ENCODE data around the gene TMEM234.

The TMEM234 gene

DNA sequence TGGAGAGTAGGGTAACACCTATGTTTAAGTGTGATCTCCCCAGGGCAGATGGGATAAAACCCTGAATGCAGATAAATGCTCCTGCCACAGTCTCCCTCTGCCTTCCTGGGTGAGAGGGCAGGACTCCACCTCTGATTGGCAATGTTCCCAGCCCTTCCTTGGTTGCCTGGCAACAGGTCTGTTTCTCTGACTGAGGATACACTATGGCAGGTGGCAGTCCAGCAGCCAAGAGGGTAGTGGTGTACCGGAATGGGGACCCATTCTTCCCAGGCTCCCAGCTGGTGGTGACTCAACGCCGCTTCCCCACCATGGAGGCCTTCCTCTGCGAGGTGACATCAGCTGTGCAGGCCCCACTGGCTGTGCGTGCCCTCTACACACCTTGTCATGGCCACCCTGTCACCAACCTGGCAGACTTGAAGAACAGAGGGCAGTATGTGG lies 13.2 kb downstream of the TMEM234 start, which contains the start of gene DCDC2B:
Gene DCDC2B, plus strand, starts transcription at position 199 of the 438 bp plus-strand sequence. Its CDS starts 5 bp downstream, at position 204.
- WGBS (ENCODE audit: insufficient coverage) = 93% methylated on average over 5 of the region's 5 CpGs
- H3K36me3 ChIP-seq (ENCODE audit: control insufficient read depth in 4 of 4, insufficient read depth in 4 of 4, low read length in 3 of 4) = peaks cover 0 to 7% (median 5%) of the 10 kb centered on the region in 4 experiments
- ChIA-PET POLR2A (no interaction called here), CTCF (interaction anchor here (1.2 to 3.3 kb wide), 4 partner anchors 7 to 107 kb away, joined by 3 to 22 read pairs (median 8); no protein-coding TSS in a partner anchor)
- H3K27ac ChIP-seq (ENCODE audit: insufficient read depth in 1 of 2, low read depth in 1 of 2, low read length in 2 of 2, poor library complexity in 1 of 2, severe bottlenecking in 2 of 2) = no peak within 1 kb of the TSS
- H3K27me3 ChIP-seq (replicated peaks in 2 of 5; ENCODE audit: control insufficient read depth in 4 of 5, insufficient read depth in 5 of 5, low read length in 4 of 5) = no peaks in the 10 kb centered on the region
- no peak for DNase-seq
- peaks cover 0 to 16% (median 15%) of the 10 kb centered on the region in 4 experiments for H3K4me1 ChIP-seq (ENCODE audit: control extremely low read depth in 1 of 4, control insufficient read depth in 4 of 4, insufficient read depth in 4 of 4, low read length in 3 of 4)
- H3K4me3 ChIP-seq (ENCODE audit: control insufficient read depth in 1 of 7, extremely low read depth in 1 of 7, insufficient read depth in 4 of 7, low read depth in 2 of 7, low read length in 6 of 7) = no peak within 1 kb of the TSS
- no peaks in the 10 kb centered on the region for H3K9me3 ChIP-seq (ENCODE audit: control extremely low read depth in 1 of 5, control insufficient read depth in 4 of 5, insufficient read depth in 2 of 5, low read depth in 1 of 5, low read length in 4 of 5)

- Histone ChIP-seq H3K4me1 (ENCODE audit: control extremely low read depth in 1 of 4, control insufficient read depth in 4 of 4, insufficient read depth in 4 of 4, low read length in 3 of 4) (peaks cover 0 to 16% (median 15%) of the 10 kb centered on the region in 4 experiments), H3K36me3 (ENCODE audit: control insufficient read depth in 4 of 4, insufficient read depth in 4 of 4, low read length in 3 of 4) (peaks cover 0 to 8% (median 7%) of the 10 kb centered on the region in 4 experiments), H3K27me3 (replicated peaks in 2 of 5; ENCODE audit: control insufficient read depth in 4 of 5, insufficient read depth in 5 of 5, low read length in 4 of 5) (no peaks in the 10 kb centered on the region), H3K27ac (ENCODE audit: insufficient read depth in 1 of 2, low read depth in 1 of 2, low read length in 2 of 2, poor library complexity in 1 of 2, severe bottlenecking in 2 of 2) (no peak overlapping the region), H3K4me3 (ENCODE audit: control insufficient read depth in 1 of 7, extremely low read depth in 1 of 7, insufficient read depth in 4 of 7, low read depth in 2 of 7, low read length in 6 of 7) (no peak overlapping the region), H3K9me3 (ENCODE audit: control extremely low read depth in 1 of 5, control insufficient read depth in 4 of 5, insufficient read depth in 2 of 5, low read depth in 1 of 5, low read length in 4 of 5) (no peaks in the 10 kb centered on the region)
- POLR2A ChIA-PET = no interaction called here
- DNase-seq = no peak
- WGBS (ENCODE audit: insufficient coverage) = 92% methylated on average over 5 of the region's 6 CpGs
- CTCF ChIA-PET = interaction anchor here (1.2 to 3.3 kb wide), 3 partner anchors 8 to 108 kb away, joined by 3 to 22 read pairs (median 3); no protein-coding TSS in a partner anchor
Measured at GRCh38 chr1:32208469-32208868, 13.7 kb downstream of the TMEM234 start.

DNA sequence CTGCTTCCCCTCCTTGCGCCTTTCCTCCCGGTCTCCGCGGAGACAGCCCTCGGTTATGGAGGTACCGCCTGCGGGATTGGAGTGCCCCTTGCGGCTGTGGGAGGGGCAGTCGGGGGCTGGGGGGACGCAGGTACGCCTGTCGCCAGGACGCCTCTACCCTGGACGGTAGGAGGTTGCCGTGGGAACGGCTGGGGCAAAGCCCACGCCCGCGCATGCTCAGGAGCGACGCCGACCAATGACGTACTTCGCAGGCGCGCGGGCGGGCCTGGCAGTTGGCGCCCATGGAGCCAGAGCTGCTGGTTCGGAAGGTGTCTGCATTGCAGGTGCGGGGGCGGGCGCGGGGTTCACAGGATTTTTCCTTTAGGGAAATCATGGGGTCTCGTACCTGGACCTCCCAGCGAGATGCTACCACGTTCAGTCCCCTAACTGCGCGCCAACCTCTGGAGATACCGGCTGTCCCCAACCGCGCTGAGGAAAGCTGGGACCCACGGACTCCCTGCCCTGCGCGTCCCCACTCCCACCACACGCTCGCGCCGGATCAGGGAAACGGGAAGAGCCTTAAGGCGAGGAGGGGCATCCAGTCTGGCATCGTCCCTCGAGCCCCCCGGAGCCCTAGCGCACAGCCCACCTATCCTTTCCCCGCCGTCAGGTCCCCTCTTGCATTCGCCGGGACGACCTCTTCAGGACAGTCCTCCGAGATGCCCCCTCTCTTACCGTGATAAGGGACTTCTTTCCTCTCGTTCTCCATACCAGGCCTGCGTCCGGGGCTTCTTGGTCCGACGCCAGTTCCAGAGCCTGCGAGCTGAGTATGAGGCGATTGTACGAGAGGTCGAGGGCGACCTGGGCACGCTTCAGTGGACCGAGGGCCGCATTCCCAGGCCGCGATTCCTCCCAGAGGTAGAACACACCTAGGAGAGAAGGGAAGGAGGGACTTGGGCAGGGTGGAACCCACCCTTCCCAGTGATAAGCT lies 16.5 kb downstream of the TMEM234 start, which contains the start of gene IQCC:
Gene IQCC, plus strand, starts transcription at position 271 of the 970 bp plus-strand sequence. Its CDS starts 11 bp downstream, at position 282.
- peak within 1 kb of the TSS; percentile 54 to 78 for H3K27ac ChIP-seq (ENCODE audit: insufficient read depth in 1 of 2, low read depth in 1 of 2, low read length in 2 of 2, poor library complexity in 1 of 2, severe bottlenecking in 2 of 2)
- CTCF ChIA-PET = interaction anchor here (1.1 to 3.3 kb wide), 3 partner anchors 7 to 111 kb away, joined by 3 to 22 read pairs (median 4); no protein-coding TSS in a partner anchor

GRCh38 chr1:32204943-32205361 lies 17.2 kb downstream of the TMEM234 start:
- H3K27ac ChIP-seq (ENCODE audit: insufficient read depth in 1 of 2, low read depth in 1 of 2, low read length in 2 of 2, poor library complexity in 1 of 2, severe bottlenecking in 2 of 2) = peak overlapping the region; percentile 54 to 78
- ChIA-PET POLR2A (no interaction called here), CTCF (interaction anchor here (1.4 kb wide), 1 partner anchor 8 kb away, joined by 4 read pairs; no protein-coding TSS in a partner anchor)

More for the DNA sequence above, 16.5 kb downstream of the TMEM234 start, which contains the start of gene IQCC:
- Histone ChIP-seq H3K4me1 (ENCODE audit: control extremely low read depth in 1 of 4, control insufficient read depth in 4 of 4, insufficient read depth in 4 of 4, low read length in 3 of 4) (peaks cover 3 to 36% (median 33%) of the 10 kb centered on the region in 4 experiments), H3K27me3 (replicated peaks in 2 of 5; ENCODE audit: control insufficient read depth in 4 of 5, insufficient read depth in 5 of 5, low read length in 4 of 5) (no peaks in the 10 kb centered on the region), H3K4me3 (ENCODE audit: control insufficient read depth in 1 of 7, extremely low read depth in 1 of 7, insufficient read depth in 4 of 7, low read depth in 2 of 7, low read length in 6 of 7) (peak within 1 kb of the TSS; percentile 50 to 87 (median 82)), H3K9me3 (ENCODE audit: control extremely low read depth in 1 of 5, control insufficient read depth in 4 of 5, insufficient read depth in 2 of 5, low read depth in 1 of 5, low read length in 4 of 5) (no peaks in the 10 kb centered on the region), H3K36me3 (ENCODE audit: control insufficient read depth in 4 of 4, insufficient read depth in 4 of 4, low read length in 3 of 4) (peaks cover 0 to 8% (median 7%) of the 10 kb centered on the region in 4 experiments)
- POLR2A ChIA-PET = no interaction called here
- 3% methylated on average over 65 of the region's 77 CpGs for WGBS (ENCODE audit: insufficient coverage)
- DNase-seq = peak; percentile 81 to 88 (median 87)

GRCh38 chr1:32201011-32201855 lies 20.9 kb downstream of the TMEM234 start:
- 0% methylated on average over 22 of the region's 26 CpGs for WGBS (ENCODE audit: insufficient coverage)
- Histone ChIP-seq H3K27ac (ENCODE audit: insufficient read depth in 1 of 2, low read depth in 1 of 2, low read length in 2 of 2, poor library complexity in 1 of 2, severe bottlenecking in 2 of 2) (peak overlapping the region; percentile 51 to 67), H3K4me1 (ENCODE audit: control extremely low read depth in 1 of 4, control insufficient read depth in 4 of 4, insufficient read depth in 4 of 4, low read length in 3 of 4) (peaks cover 3 to 48% (median 40%) of the 10 kb centered on the region in 4 experiments), H3K9me3 (ENCODE audit: control extremely low read depth in 1 of 5, control insufficient read depth in 4 of 5, insufficient read depth in 2 of 5, low read depth in 1 of 5, low read length in 4 of 5) (no peaks in the 10 kb centered on the region), H3K4me3 (ENCODE audit: control insufficient read depth in 1 of 7, extremely low read depth in 1 of 7, insufficient read depth in 4 of 7, low read depth in 2 of 7, low read length in 6 of 7) (peak overlapping the region; percentile 18 to 80 (median 67)), H3K36me3 (ENCODE audit: control insufficient read depth in 4 of 4, insufficient read depth in 4 of 4, low read length in 3 of 4) (peaks cover 0 to 29% (median 23%) of the 10 kb centered on the region in 4 experiments), H3K27me3 (replicated peaks in 2 of 5; ENCODE audit: control insufficient read depth in 4 of 5, insufficient read depth in 5 of 5, low read length in 4 of 5) (no peaks in the 10 kb centered on the region)
- CTCF ChIA-PET = interaction anchor here (0.8 to 8.7 kb wide), 10 partner anchors 9 to 128 kb away, joined by 3 to 48 read pairs (median 3); partner anchors contain the start of genes EIF3I and TMEM234
- POLR2A ChIA-PET = interaction anchor here (0.9 kb wide), 1 partner anchor 14 kb away, joined by 3 read pairs; no protein-coding TSS in a partner anchor
- peak; percentile 59 to 88 (median 87) for DNase-seq

More at GRCh38 chr1:32204943-32205361, 17.2 kb downstream of the TMEM234 start:
- Histone ChIP-seq H3K4me3 (ENCODE audit: control insufficient read depth in 1 of 7, extremely low read depth in 1 of 7, insufficient read depth in 4 of 7, low read depth in 2 of 7, low read length in 6 of 7) (peak overlapping the region; percentile 50 to 87 (median 82)), H3K27me3 (replicated peaks in 2 of 5; ENCODE audit: control insufficient read depth in 4 of 5, insufficient read depth in 5 of 5, low read length in 4 of 5) (no peaks in the 10 kb centered on the region), H3K36me3 (ENCODE audit: control insufficient read depth in 4 of 4, insufficient read depth in 4 of 4, low read length in 3 of 4) (peaks cover 0 to 8% (median 7%) of the 10 kb centered on the region in 4 experiments), H3K9me3 (ENCODE audit: control extremely low read depth in 1 of 5, control insufficient read depth in 4 of 5, insufficient read depth in 2 of 5, low read depth in 1 of 5, low read length in 4 of 5) (no peaks in the 10 kb centered on the region), H3K4me1 (ENCODE audit: control extremely low read depth in 1 of 4, control insufficient read depth in 4 of 4, insufficient read depth in 4 of 4, low read length in 3 of 4) (peaks cover 3 to 44% (median 41%) of the 10 kb centered on the region in 4 experiments)
- WGBS (ENCODE audit: insufficient coverage) = 71% methylated on average over 19 of the region's 26 CpGs
- no peak for DNase-seq
